ENCODE measurements around the gene MLIP.

- TF ChIP-seq EP300 (IDR thresholded peaks at IDR 0.05) (no peak), CTCF (IDR thresholded peaks at IDR 0.05) (no peak), POLR2A (IDR thresholded peaks at IDR 0.05) (no peak)
Observed at GRCh38 chr6:54308289-54308985, 197.2 kb downstream of the MLIP start, which contains the start of gene TINAG.

Data from suprapubic skin (tissue), 3 donors.